NCI-H82 treated with DMSO at 0.1 percent for 48 hours (cell line): Measurements from ENCODE around the gene ITGBL1.

Experiments used
- DNase-seq: peaks from one replicate; lab custom pipeline; 2025; ENCODE audit not compliant: unreplicated experiment; lab: John Stamatoyannopoulos, UW

The ITGBL1 gene

DNA sequence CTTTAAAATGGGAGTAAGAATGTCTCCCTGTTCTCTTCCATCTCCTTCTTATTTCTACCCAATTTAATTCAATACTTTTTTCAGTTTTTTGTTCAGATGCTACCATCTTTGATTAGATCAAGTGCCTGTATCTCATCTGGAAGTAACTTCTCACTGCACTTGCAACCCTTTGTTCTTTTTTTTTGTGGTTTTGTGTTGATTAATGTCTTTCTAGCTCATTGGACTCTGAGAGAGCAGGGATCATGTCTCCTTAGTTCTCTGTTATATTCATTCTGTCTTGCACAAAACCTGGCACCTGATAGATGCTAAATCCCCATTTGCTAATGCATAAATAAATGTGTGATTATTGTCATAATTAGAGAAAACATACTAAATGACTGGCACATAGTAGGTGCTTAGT is 834 bp upstream of the ITGBL1 start:
- DNase-seq: no peak

DNA sequence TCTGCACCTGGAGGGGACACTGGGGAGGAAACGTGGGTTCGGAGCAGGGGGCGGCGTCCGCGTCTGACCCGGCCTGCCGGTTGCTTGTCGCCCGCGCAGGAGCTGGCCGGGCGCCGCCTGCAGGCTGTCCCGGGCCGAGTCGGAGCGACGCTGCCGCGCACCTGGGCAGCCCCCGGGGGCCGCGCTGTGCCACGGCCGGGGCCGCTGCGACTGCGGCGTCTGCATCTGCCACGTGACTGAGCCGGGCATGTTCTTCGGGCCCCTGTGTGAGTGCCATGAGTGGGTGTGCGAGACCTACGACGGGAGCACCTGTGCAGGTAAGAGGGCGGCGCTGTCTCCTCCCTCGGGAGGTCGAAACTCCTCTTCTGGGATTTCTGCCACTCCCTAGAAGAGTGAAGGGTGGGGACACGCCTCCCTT is 1.3 kb downstream of the ITGBL1 start:
- no peak for DNase-seq

DNA sequence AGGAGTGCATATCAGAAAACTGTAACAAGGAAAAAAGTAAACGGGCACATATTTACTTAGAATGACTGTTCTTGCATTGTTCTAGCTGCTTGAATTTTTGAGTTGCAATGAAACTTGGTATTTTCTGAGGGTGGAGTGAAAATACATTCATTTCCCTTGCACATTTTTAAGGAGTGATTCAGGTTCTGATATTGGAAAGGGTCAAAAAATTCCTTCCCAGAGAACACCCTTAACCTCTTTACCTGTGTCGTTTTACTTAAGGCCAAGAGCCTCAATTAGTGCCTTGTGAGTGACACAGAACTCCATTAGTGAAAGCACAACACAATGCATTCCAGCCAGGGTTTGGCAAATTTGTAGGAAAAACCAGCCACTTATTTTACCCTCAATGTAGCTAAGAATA is 2.3 kb downstream of the ITGBL1 start:
- DNase-seq: no peak

DNA sequence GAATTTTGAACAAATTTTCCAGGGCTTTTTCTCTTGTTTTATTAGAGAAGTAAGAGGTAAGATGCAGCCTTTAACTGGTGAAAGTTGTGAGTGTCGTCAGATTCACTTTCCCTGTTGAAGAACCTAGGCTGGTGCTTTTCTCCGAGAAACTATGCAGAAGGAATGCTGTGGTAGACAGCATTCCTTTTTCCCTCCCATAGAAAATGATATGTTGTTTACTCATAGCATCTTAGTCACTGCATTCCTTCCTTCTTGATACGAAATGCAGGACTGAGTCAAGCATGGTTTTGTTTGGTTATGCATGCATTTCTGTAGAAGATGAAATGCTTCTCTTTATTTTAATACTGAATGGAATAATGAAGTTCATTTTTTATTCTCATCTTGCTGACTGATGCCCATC is 3.4 kb downstream of the ITGBL1 start:
- no peak for DNase-seq

DNA sequence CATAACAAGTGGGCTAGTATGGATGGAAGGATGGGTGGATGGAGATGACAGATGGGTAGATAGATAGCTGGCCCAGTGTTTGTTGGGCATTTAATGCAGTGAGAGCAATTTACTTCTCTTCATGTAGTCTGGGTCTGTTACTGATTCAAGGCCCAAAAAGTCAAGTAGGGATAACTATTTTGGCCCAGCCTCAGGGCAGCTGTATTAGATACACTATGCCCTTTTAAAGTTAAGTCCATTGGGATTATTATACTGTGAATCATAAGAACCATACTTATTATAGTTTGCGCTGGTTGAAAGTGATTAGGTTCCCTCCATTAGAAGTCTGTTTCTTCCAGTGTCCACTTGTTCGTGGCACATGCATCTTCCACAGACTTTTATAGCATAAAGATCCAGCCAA is 4.7 kb downstream of the ITGBL1 start:
- DNase-seq: no peak

DNA sequence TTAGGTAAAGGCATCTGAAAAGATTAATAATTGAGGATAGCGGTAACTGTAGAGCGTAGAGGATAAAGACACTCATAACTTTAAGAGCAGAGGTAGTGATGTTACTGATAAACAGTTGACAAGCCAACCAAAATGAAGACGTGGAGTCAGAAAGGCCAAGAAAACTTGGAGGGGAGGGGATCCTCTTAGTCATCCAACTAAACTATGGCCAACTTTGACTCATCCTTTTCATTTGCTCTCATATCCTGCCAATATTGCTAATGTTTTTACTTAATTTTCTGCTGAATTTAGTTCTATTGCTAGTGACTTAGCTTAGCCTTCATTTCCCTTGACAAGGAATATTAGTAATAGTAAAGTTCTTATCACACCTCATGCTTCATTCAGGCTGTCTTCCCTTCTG is 13.4 kb downstream of the ITGBL1 start:
- DNase-seq: peak; percentile 43

DNA sequence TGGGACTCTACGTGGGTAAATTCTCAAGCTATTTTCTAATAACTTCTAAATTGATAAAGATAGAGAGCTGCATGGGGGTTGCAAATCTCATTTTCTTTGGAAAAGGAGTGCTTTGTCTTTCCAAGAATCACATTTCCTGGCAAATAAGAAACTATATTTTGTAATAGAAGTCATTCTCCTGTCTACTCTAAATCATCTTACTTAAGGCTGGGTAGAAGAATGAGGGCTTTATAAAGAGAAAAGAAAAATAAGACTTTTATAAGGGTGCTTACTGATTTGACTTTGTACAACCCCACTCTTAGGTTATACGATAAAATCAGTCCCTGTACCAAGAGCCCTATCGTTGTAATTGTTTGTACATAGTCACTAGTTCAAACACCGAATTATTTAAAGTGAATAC is 14.9 kb downstream of the ITGBL1 start:
- DNase-seq: no peak

DNA sequence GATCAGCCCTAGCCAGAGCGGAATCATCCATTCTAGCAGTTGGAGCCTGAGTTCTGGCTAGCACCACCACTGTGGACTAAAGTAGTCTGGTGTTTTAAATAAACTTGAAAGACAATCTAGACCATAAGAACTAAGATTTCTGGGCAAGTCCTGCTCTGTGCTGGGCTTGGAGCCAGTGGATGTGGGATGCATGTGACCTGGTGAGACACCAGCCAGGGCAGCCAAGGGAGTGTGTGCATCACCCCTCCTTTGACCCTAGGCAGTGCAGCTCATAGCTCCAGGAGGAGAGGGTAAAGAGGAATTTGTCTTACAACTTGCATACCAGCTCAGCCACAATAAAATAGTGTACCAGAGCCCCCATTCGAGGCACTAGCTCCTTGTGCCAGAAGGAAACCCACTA is 21.0 kb downstream of the ITGBL1 start:
- DNase-seq: no peak

DNA sequence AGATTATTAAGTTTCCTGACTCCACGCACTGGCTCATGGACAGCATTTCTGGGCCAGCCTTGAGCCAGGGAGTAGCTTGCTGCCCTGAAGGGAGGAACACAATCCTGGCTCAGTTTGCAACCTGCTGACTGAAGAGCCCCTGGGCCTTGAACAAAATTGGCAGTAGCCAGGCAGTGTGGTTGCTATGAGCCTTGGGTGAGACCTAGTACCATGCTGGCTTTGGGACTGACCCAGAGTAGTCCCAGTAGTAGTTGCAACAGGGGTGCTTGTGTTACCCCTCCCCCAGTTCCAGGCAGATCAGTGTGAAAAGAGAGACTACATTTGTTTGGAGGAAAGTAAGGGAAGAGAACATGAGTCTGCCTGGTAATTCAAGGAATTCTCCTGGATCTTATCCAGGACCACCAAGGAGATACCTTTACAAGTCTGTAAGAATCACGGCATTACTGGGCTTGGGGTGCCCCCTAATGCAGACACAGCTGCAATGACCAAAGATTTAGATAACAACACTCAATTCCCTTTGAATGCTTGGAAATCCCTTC is 22.0 kb downstream of the ITGBL1 start:
- DNase-seq: peak; percentile 58

DNA sequence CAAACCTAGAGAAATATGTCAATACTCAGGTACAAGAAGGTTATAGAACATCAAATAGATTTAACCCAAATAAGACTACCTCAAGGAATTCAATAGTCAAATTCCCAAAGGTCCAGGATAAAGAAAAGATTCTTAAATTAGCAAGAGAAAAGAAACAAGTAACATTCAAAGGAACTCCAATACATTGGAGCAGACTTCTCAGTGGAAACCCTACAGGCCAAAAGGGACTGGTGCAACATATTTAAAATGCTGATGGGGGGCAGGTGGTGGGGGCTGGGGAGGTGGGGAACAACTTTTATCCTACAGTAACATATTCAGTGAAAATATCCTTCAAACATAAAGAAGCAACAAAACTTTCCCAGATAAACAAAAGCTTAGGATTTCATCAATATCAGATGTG is 23.1 kb downstream of the ITGBL1 start:
- no peak for DNase-seq

DNA sequence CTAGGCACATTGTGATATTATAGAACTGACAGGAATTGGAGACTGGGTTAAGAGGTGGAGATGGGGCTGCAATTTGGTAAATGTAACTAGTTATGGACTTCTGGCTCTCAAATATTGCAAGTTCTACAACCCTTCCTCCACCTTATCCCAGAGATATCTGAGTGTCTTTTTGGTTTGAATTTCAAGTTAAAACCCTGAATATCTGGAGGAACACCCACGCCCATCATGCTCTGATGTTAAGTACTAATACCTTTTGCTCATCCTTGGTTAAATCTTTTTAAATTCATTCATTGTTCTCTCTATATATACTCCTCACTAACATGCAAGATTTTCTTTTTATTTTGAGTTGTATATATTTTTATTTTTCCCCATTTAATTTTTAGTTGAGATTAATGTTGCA is 28.9 kb downstream of the ITGBL1 start:
- no peak for DNase-seq

DNA sequence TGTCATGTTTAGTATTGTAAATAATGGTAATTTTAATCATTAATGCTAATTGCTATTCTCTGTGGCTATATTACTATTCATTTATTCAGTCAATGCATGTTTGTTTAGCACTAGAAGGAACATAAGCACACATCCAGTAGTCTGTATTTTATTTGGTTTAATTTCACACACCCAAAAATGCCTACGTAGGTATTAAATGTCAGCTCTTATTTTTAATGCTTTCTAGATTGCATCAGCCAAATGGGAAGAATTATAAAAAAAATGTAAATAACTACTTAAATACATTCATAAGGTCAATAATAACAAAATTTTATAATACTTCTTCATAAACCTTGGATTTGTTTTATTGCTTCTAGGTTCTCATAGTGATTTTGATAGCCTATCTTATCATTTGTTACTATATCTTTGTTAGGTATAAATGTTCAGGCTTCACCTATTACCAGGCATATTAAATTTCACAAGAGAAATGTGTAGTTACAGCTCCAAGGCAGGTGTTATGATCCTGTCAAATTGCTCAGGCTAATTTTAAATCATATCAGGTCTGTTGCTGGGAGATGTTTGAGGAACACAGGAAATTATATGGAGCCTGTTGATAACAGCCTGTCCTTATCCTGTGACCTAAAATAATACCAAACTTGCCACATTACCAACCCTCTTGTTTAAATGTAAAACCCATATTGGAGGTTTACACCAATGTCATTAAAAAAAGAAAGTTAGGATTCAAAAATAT is 34.4 kb downstream of the ITGBL1 start:
- DNase-seq: no peak

DNA sequence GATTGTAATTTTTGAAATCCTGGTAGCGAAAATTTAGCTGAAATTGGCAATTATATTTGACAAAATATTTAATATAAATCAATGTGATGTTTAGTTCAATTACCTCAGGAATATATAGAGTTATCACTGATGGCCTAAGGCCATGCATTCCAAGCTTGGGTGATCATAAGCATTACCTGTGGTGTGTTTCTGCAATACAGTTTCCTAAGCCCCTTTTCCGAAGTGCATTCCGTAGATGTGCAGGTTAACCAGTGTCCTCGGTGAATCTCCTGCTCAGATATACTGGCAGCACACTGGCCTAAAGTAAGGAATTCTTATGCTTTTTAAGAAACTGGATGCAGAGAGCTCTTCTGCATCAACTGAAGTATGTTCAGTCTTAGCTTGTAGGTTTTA is 35.0 kb downstream of the ITGBL1 start:
- no peak for DNase-seq

DNA sequence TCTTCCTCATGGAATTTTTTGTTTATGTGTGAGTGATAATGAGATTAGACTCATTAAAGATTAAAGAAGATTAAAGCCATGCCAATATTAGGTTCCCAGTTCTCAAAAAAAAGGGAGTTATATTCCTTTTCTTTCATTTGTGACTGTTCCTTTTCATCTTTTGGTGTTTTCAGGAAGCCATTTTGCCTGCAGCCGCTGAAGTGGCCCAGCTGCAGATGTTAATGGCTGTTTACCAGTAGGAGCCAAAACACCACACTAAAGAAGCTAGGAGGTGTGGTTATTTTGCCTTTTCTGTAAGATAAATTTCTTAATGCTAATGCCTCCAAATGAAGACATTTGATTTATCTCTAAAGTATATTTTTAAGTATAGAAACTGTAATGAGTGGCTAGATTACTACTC is 36.3 kb downstream of the ITGBL1 start:
- DNase-seq: peak; percentile 64

DNA sequence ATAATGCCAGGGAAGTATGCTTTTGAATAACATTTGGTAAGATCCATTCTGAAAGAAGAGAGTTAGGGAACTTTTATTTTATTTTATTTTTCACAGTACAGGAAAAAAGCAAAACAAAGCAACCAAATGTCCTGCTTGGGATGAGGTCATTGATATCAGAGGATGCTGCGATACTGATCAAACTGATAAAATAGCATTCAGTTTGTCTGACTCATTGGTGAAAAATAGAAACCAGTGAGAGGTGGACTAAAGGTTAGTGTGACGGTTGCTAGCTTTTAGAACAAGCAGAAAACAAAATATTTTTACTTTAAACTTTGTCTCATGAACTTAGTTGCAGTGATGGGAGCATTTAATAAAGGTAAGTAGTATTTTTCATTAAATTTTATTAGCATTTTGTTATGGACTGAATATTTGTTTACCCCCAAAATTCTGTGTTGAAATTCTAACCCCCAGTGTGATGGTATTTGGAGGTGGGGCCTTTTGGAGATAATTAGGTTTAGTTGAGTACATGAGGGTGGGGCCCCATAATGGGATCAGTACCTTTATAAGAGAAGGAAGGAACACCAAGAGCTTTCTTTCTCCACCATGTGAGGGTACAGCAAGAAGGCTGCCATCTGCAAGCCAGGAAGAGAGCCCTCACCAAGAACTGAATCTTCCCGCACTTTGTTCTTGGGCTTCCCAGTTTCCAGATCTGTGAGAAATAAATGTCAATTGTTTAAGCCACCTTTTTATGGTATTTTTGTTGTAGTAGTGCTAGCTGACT is 37.3 kb downstream of the ITGBL1 start:
- DNase-seq: peak; percentile 74

DNA sequence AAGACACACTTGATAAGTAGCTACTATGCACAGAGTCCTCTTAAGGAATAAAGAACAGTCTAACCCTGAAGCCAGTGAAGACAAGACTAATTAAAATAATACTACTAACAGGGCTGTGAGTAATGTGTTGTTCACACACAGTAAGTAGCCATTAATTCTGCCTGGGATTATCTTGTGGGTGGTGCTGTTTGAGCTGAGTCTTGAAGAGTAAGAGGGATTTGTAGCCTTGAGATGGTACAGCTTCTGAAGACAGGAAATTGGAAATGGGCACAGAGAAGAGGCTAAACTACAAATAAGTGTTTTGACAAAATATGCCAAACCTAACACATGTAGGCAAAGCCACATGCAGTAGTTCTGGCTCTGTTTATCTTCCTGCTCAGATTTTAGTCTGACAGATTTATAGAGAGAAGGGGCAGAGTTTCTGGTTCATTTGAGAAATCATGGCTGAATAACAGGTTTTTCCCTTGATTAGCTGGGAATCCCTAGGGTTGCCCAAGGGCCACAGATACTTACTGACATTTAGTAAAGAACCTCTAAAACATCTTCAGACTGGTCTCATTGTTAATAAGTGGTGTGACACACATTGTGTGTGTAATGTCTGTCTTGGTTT is 38.0 kb downstream of the ITGBL1 start:
- peak; percentile 98 for DNase-seq

DNA sequence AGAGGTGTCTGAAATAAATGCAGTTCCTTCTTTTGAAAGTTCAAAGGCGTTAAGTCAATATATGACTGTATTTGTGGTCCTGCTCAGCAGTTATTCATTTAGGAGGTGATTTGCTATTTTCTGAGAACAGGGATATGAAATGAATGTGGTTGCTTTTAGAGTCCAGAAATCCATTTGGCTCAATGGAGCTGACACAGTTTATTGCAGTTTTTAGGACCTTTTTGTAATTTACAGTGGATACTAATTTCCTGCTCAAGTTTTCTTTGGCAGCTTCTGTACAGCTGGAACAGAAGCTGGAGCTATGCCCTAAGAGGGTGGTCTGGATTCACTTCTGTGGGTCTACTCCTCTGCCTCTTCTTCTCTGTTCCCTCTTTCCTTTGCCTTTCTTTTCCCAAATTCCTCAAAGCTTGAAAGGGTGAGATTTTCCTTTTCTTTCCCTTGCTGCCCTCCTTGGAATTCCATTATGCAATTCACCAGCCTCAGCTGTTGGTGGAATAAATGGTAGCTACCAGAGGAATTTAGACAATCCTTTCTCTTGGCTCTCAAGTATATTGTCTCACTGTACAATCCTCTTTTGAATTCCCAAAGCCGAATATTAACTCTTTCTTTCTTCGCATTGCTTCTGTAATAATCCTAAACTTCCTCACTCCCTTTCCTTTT is 39.9 kb downstream of the ITGBL1 start:
- no peak for DNase-seq

DNA sequence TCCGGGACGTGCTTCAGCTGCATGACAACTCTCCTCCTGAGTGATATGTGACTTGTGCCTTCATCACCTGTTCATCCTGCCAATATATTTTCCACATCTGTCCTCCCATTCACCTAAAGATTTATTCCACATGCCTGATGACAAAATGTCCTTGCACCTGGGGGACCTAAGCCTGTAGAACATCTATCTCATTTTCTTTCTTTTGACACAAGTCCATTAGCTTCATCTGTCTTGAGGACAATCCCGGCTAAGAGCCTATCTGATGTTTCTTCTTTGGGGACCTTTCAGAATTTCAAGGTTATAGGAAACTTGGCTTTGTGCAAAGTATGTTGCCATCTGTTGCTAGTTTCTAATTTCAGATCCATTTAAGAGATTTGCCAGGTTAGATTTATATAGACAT is 41.1 kb downstream of the ITGBL1 start:
- DNase-seq: peak; percentile 99

DNA sequence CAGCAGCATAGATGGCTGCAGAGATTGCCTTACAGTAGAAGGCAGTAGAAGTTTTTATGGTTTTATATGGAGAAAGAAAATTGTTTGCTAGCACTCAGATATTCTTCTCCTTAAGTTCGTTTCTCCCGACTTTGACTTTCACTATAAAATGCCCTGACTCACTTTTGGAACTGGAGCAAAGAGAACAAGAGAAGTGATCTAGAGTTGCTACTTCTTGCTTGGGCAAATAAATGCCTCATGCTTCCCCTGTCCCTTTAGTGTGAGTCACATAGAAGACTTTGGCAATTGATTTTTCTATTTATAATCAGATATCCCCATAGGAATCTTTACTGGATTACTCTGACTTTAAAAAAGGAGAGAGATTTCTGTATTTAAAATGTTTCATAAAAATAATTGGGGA is 46.9 kb downstream of the ITGBL1 start:
- DNase-seq: no peak

DNA sequence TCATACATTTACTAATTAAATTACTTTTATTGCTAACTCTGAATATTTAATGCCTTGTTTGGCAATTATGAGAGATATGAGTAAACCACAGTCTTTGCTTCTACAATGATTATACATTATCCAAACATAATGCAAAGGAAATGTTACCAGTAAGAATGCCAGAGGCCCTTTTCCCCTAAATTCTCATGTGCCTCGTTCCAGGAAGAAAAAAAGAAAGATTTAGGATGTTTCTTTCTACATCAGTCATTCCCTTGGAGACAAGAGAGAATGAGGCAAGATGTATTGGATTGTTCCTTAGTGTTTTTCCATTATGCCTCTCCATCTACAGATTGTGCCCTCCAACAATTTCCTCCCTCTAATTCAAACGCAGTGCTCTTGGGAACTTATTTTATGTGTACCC is 50.1 kb downstream of the ITGBL1 start:
- no peak for DNase-seq

DNA sequence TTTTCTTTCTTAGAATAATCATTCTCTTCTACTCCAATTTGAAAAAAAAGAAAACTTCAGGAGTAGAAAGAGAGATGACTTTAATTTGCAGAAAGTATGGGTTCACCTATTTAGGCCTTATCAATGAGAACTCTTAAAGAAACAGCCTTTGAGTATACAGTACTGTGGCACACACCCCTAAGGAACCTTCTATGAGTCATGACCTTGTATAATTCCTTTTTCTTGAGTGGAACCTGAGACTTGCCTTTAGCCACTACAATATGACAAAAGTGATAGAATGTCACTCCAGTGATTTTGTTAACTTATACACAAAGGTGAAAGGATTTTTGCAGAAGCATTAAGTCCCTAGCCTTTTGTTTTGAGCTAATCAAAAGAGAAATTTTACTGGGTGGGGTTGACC is 58.7 kb downstream of the ITGBL1 start:
- no peak for DNase-seq

DNA sequence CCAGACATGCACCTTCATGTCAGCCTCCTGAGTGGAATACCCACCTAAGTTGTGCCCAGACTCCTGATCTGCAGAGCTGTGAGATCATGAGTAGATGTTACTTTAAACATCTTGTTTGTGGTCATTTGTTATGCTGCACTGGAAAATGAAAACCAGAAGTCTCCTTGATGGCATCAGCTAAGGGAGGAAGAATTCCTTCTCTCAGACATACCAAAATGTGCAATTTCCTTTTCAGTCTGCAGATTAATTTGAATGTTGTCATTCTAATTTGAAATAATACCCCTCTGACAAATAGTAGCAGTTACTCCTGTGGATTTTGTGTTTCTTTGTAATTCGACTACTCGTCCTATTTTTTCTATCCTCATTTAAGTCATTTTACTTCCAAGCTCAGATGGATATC is 59.3 kb downstream of the ITGBL1 start:
- DNase-seq: no peak
